Small intestine (tissue), 7 donors: ENCODE data around the gene CDH13. TPM values are rescaled to one million over a fixed set of nuclear protein-coding genes. Genes with fewer than 3 reads are reported as not detected.

Experiments
- DNase-seq, 2 donors: peaks; one replicate each; pipeline versions ENCODE4 v3.0.0 to v3.0.0-alpha.2; 2013
- FAIRE-seq: peaks from 2 replicates; lab custom pipeline; 2012; peaks lifted over from hg19 to GRCh38; lab: Jason Lieb, UNC
- H3K27ac ChIP-seq, 3 donors: one replicate each; pipeline ENCODE4 v1.5.1; 2013; ENCODE audit warnings: low read length in 2 of 3, mild to moderate bottlenecking in 2 of 3, control low read depth in 1 of 3, inconsistent platforms in 1 of 3, low read depth in 1 of 3, moderate library complexity in 1 of 3
- H3K27me3 ChIP-seq, 3 donors: one replicate each; pipeline ENCODE4 v1.6.1; 2013; ENCODE audit warnings: low read length in 3 of 3, inconsistent platforms in 1 of 3; ENCODE audit not compliant: control insufficient read depth in 3 of 3, insufficient read depth in 3 of 3
- H3K36me3 ChIP-seq, 3 donors: one replicate each; pipeline ENCODE4 v1.6.1; 2013; ENCODE audit warnings: low read length in 3 of 3, inconsistent platforms in 1 of 3, low read depth in 1 of 3, mild to moderate bottlenecking in 1 of 3, moderate library complexity in 1 of 3; ENCODE audit not compliant: control insufficient read depth in 3 of 3, insufficient read depth in 2 of 3
- H3K4me1 ChIP-seq, 3 donors: one replicate each; pipeline ENCODE4 v1.6.1; 2013; ENCODE audit warnings: low read length in 2 of 3, inconsistent platforms in 1 of 3, low read depth in 1 of 3, mild to moderate bottlenecking in 1 of 3, moderate library complexity in 1 of 3; ENCODE audit not compliant: control insufficient read depth in 3 of 3, insufficient read depth in 2 of 3
- H3K4me3 ChIP-seq, 3 donors: one replicate each; pipeline ENCODE4 v1.5.1; 2013; ENCODE audit warnings: low read length in 3 of 3, control low read depth in 1 of 3, inconsistent platforms in 1 of 3, low read depth in 1 of 3, mild to moderate bottlenecking in 1 of 3, moderate library complexity in 1 of 3
- H3K9me3 ChIP-seq, 2 donors: one replicate each; pipeline ENCODE4 v1.6.1; 2013; ENCODE audit warnings: low read depth in 1 of 2, low read length in 1 of 2; ENCODE audit not compliant: control insufficient read depth in 2 of 2, insufficient read depth in 1 of 2
- WGBS, 3 donors: extraction: QIAGEN DNeasy Blood & Tissue Kit; methylation state at CpG; one replicate each; pipeline ENCODE4 v1.1.7; 2013; 5-methylcytosine and 5-hydroxymethylcytosine counted together
- polyA plus RNA-seq, 4 donors: library from polyadenylated mRNA; stranded (reverse) in 3 of 4; unstranded in 1 of 4; fragments of 200-250 nt in 3 of 4; fragments of 120-200 nt in 1 of 4; gene quantifications; one replicate each; pipeline versions ENCODE4 v1.2.1 to v1.2.3, GENCODE V29; 2013
- donor health status: healthy with polysubstance abuse.
- donor health status: control.
- donor health status: control.
- donor health status: Bipolar disorder and iron deficiency.
- donor health status: healthy.

Gene CDH13
- polyA plus RNA-seq, 4 donors: 0.27 to 15.0 (median 2.9) TPM; not detected in 1

- DNase-seq: no peak
- Histone ChIP-seq H3K36me3 (no peaks in the 10 kb centered on the region), H3K4me1 (no peaks in the 10 kb centered on the region), H3K9me3 (peaks cover 0 to 3% of the 10 kb centered on the region in 2 donors), H3K4me3 (no peak overlapping the region), H3K27ac (no peak overlapping the region), H3K27me3 (no peaks in the 10 kb centered on the region)
- FAIRE-seq: no peak
- 86 to 89% (median 87%) methylated on average over 9 of the region's 9 CpGs for WGBS, 3 donors
These were observed 478.7 kb downstream of the CDH13 start for GRCh38 chr16:83105279-83106077.

- Histone ChIP-seq H3K27me3 (peaks cover 0 to 5% (median 0%) of the 10 kb centered on the region in 3 donors), H3K9me3 (no peaks in the 10 kb centered on the region), H3K36me3 (no peaks in the 10 kb centered on the region), H3K4me1 (no peaks in the 10 kb centered on the region), H3K4me3 (no peak overlapping the region), H3K27ac (no peak overlapping the region)
- no peak for FAIRE-seq
- WGBS, 3 donors: 67 to 84% (median 82%) methylated on average over 10 of the region's 10 CpGs
- DNase-seq: no peak
These were observed 482.8 kb downstream of the CDH13 start for GRCh38 chr16:83109490-83110125.

GRCh38 chr16:83110269-83110668, 483.5 kb downstream of the CDH13 start:
- Histone ChIP-seq H3K36me3 (no peaks in the 10 kb centered on the region), H3K4me1 (no peaks in the 10 kb centered on the region), H3K27me3 (peaks cover 0 to 5% (median 0%) of the 10 kb centered on the region in 3 donors), H3K4me3 (no peak overlapping the region), H3K27ac (no peak overlapping the region), H3K9me3 (no peaks in the 10 kb centered on the region)
- WGBS, 3 donors: 79 to 87% (median 82%) methylated on average over 5 of the region's 5 CpGs
- FAIRE-seq (no peak), DNase-seq (no peak)

- Histone ChIP-seq H3K4me3 (no peak overlapping the region), H3K27ac (no peak overlapping the region), H3K4me1 (no peaks in the 10 kb centered on the region), H3K9me3 (no peaks in the 10 kb centered on the region), H3K27me3 (peaks cover 0 to 5% (median 0%) of the 10 kb centered on the region in 3 donors), H3K36me3 (no peaks in the 10 kb centered on the region)
- 13 to 31% (median 22%) methylated on average over 7 of the region's 7 CpGs for WGBS, 3 donors
- FAIRE-seq: no peak
- DNase-seq: peak; percentile 35 to 42
These were observed 486.5 kb downstream of the CDH13 start for GRCh38 chr16:83113317-83113716.

- H3K36me3 ChIP-seq: no peaks in the 10 kb centered on the region
- H3K9me3 ChIP-seq: no peaks in the 10 kb centered on the region
- H3K27me3 ChIP-seq: peaks cover 0 to 5% (median 0%) of the 10 kb centered on the region in 3 donors
- no peak for DNase-seq
- no peaks in the 10 kb centered on the region for H3K4me1 ChIP-seq
- FAIRE-seq: no peak
- WGBS, 3 donors: 61 to 77% (median 64%) methylated on average over 6 of the region's 6 CpGs
- H3K4me3 ChIP-seq: no peak overlapping the region
- H3K27ac ChIP-seq: no peak overlapping the region
These were observed 487.0 kb downstream of the CDH13 start for GRCh38 chr16:83113811-83114210.

- Histone ChIP-seq H3K36me3 (no peaks in the 10 kb centered on the region), H3K27ac (no peak overlapping the region), H3K4me1 (no peaks in the 10 kb centered on the region), H3K9me3 (no peaks in the 10 kb centered on the region), H3K4me3 (no peak overlapping the region), H3K27me3 (peaks cover 0 to 5% (median 0%) of the 10 kb centered on the region in 3 donors)
- DNase-seq: no peak
- FAIRE-seq: no peak
- 65 to 81% (median 72%) methylated on average over 10 of the region's 10 CpGs for WGBS, 3 donors
These were observed 488.9 kb downstream of the CDH13 start for GRCh38 chr16:83115491-83116232.

GRCh38 chr16:83116274-83116892, 489.6 kb downstream of the CDH13 start:
- Histone ChIP-seq H3K9me3 (no peaks in the 10 kb centered on the region), H3K4me1 (no peaks in the 10 kb centered on the region), H3K4me3 (no peak overlapping the region), H3K27ac (no peak overlapping the region), H3K36me3 (no peaks in the 10 kb centered on the region), H3K27me3 (peaks cover 0 to 5% (median 0%) of the 10 kb centered on the region in 3 donors)
- no peak for FAIRE-seq
- no peak for DNase-seq
- 74 to 78% (median 77%) methylated on average over 8 of the region's 8 CpGs for WGBS, 3 donors

- H3K27ac ChIP-seq: no peak overlapping the region
- H3K4me1 ChIP-seq: no peaks in the 10 kb centered on the region
- no peaks in the 10 kb centered on the region for H3K9me3 ChIP-seq
- DNase-seq (no peak), FAIRE-seq (no peak)
- peaks cover 0 to 5% (median 0%) of the 10 kb centered on the region in 3 donors for H3K27me3 ChIP-seq
- H3K4me3 ChIP-seq: no peak overlapping the region
- no peaks in the 10 kb centered on the region for H3K36me3 ChIP-seq
- 88 to 97% (median 91%) methylated on average over 8 of the region's 8 CpGs for WGBS, 3 donors
These were observed 491.0 kb downstream of the CDH13 start for GRCh38 chr16:83117810-83118209.
